Astrocyte (in vitro differentiated cells and primary cell): ENCODE data around the gene TEX53. TPM values are rescaled to one million over a fixed set of nuclear protein-coding genes. Genes with fewer than 3 reads are reported as not detected.

Source experiments
- DNase-seq: peaks from one replicate; pipeline ENCODE4 v3.0.0-alpha.2; 2010; ENCODE audit warnings: low read depth
- FAIRE-seq: peaks from 2 replicates; lab custom pipeline; 2011; peaks lifted over from hg19 to GRCh38; lab: Jason Lieb, UNC
- H2AFZ ChIP-seq: 2 replicates; pipeline ENCODE4 v1.6.0; 2012; ENCODE audit warnings: low read depth, low read length, inconsistent platforms
- H3K27ac ChIP-seq: 2 replicates; pipeline ENCODE4 v1.5.1; 2011; ENCODE audit warnings: low read depth, low read length, inconsistent platforms
- H3K27me3 ChIP-seq: 2 replicates; pipeline ENCODE4 v1.6.0; 2011; ENCODE audit warnings: low read length, inconsistent platforms; ENCODE audit not compliant: insufficient read depth
- H3K36me3 ChIP-seq: 2 replicates; pipeline ENCODE4 v1.5.1; 2011; ENCODE audit warnings: low read length, inconsistent platforms; ENCODE audit not compliant: insufficient read depth
- H3K4me1 ChIP-seq: 2 replicates; pipeline ENCODE4 v1.5.1; 2011; ENCODE audit warnings: low read length, inconsistent platforms; ENCODE audit not compliant: insufficient read depth
- H3K4me2 ChIP-seq: 2 replicates; pipeline ENCODE4 v1.6.0; 2012; ENCODE audit warnings: low read length, inconsistent platforms
- H3K4me3 ChIP-seq: 2 replicates; pipeline ENCODE4 v1.5.1; 2011; ENCODE audit warnings: low read depth, mild to moderate bottlenecking, low read length, inconsistent platforms; ENCODE audit not compliant: insufficient read depth
- H3K79me2 ChIP-seq: 2 replicates; pipeline ENCODE4 v1.6.0; 2012; ENCODE audit warnings: mild to moderate bottlenecking, low read length, inconsistent platforms; ENCODE audit not compliant: insufficient read depth
- H3K9ac ChIP-seq: 2 replicates; pipeline ENCODE4 v1.6.0; 2012; ENCODE audit warnings: mild to moderate bottlenecking, low read length, inconsistent platforms
- H3K9me3 ChIP-seq: 2 replicates; pipeline ENCODE4 v1.5.1; 2012; ENCODE audit warnings: low read depth, mild to moderate bottlenecking, low read length, inconsistent platforms; ENCODE audit not compliant: insufficient read depth
- H4K20me1 ChIP-seq: 2 replicates; pipeline ENCODE4 v1.6.0; 2012; ENCODE audit warnings: low read length, inconsistent platforms; ENCODE audit not compliant: insufficient read depth
- H3K27ac Mint-ChIP-seq: one replicate; pipeline ENCODE4 v1.8.0; 2021; ENCODE audit warnings: mild to moderate bottlenecking, mixed read lengths; ENCODE audit not compliant: unreplicated experiment
- H3K27me3 Mint-ChIP-seq: one replicate; pipeline ENCODE4 v1.8.0; 2021; ENCODE audit warnings: low read depth, mixed read lengths; ENCODE audit not compliant: unreplicated experiment
- H3K36me3 Mint-ChIP-seq: one replicate; pipeline ENCODE4 v1.8.0; 2021; ENCODE audit warnings: low read depth, mixed read lengths; ENCODE audit not compliant: unreplicated experiment
- H3K4me1 Mint-ChIP-seq: one replicate; pipeline ENCODE4 v1.8.0; 2021; ENCODE audit warnings: low read depth, mixed read lengths; ENCODE audit not compliant: unreplicated experiment
- H3K4me3 Mint-ChIP-seq: one replicate; pipeline ENCODE4 v1.8.0; 2021; ENCODE audit warnings: mild to moderate bottlenecking, moderate library complexity, mixed read lengths; ENCODE audit not compliant: unreplicated experiment
- H3K9me3 Mint-ChIP-seq: one replicate; pipeline ENCODE4 v1.8.0; 2021; ENCODE audit warnings: mild to moderate bottlenecking, mixed read lengths; ENCODE audit not compliant: unreplicated experiment
- EZH2 ChIP-seq: IDR thresholded peaks from 2 replicates; pipeline ENCODE4 v1.6.1; 2012; ENCODE audit warnings: mild to moderate bottlenecking, low read length, inconsistent platforms; ENCODE audit not compliant: insufficient read depth
- total RNA-seq: library from RNA; stranded (reverse); gene quantifications from 2 replicates; pipeline ENCODE4 v1.2.1, GENCODE V29; 2021
- TF ChIP-seq, protein P1 (sequence below): IDR thresholded peaks from 2 replicates; pipeline ENCODE4 v1.5.1; 2011; ENCODE audit warnings: low read depth, mild to moderate bottlenecking, inconsistent platforms, low read length, moderate library complexity; ENCODE audit not compliant: insufficient read depth

Gene TEX53
- total RNA-seq, 1 donor from 2014 or later: not detected

DNA sequence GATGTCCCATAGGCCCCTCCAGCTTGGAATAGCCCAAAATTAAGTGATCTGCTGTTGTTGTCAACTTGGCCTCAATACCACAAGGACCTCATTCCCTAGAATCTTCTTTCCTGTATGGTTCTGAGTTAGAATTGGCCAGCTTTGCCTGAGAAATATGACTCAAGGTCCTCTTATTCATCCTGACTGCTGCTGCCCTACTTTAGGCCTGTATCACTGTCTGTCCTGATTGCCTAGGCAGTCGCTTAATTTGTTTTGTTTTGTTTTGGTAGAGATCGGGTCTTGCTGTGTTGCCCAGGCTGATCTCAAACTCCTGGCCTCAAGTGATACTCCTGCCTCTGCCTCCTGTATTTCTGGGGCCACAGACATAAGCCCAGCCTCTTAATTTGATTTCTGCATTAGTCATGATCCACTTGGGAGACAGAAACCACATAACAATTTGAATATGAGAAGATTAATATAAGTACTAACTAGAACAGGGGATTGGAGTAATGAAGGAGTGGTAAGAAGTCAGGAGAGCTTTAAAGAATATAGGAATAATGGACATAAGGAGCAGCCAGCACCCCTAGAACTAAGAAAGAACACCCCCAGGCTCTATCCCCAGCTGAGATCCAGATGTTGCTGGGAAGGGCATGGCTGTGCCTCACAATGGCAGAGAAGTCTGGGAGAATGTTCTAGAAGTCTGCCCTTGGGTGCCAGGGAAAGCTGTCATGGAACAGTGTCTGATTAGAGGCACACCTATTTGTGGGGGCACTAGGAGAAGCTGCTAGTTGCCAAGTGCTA is 4.6 kb downstream of the TEX53 start:
- TF ChIP-seq, protein P1, sequence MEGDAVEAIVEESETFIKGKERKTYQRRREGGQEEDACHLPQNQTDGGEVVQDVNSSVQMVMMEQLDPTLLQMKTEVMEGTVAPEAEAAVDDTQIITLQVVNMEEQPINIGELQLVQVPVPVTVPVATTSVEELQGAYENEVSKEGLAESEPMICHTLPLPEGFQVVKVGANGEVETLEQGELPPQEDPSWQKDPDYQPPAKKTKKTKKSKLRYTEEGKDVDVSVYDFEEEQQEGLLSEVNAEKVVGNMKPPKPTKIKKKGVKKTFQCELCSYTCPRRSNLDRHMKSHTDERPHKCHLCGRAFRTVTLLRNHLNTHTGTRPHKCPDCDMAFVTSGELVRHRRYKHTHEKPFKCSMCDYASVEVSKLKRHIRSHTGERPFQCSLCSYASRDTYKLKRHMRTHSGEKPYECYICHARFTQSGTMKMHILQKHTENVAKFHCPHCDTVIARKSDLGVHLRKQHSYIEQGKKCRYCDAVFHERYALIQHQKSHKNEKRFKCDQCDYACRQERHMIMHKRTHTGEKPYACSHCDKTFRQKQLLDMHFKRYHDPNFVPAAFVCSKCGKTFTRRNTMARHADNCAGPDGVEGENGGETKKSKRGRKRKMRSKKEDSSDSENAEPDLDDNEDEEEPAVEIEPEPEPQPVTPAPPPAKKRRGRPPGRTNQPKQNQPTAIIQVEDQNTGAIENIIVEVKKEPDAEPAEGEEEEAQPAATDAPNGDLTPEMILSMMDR: no peak
- TF ChIP-seq EZH2: no peak
- H3K36me3 Mint-ChIP-seq: peaks cover 5% of the 10 kb centered on the region
- H3K9ac ChIP-seq: no peak overlapping the region
- peak overlapping the region; percentile 20 for H3K27ac Mint-ChIP-seq
- H3K27me3 Mint-ChIP-seq: peaks cover 2% of the 10 kb centered on the region
- H3K9me3 ChIP-seq: no peaks in the 10 kb centered on the region
- no peaks in the 10 kb centered on the region for H3K36me3 ChIP-seq
- H3K9me3 Mint-ChIP-seq: peaks cover 3% of the 10 kb centered on the region
- no peak overlapping the region for H3K4me3 Mint-ChIP-seq
- no peaks in the 10 kb centered on the region for H3K27me3 ChIP-seq
- no peak overlapping the region for H3K4me3 ChIP-seq
- peak; percentile 38 for DNase-seq
- H2AFZ ChIP-seq: peak overlapping the region; percentile 35
- no peaks in the 10 kb centered on the region for H3K79me2 ChIP-seq
- no peaks in the 10 kb centered on the region for H4K20me1 ChIP-seq
- H3K4me2 ChIP-seq: no peak overlapping the region
- no peak for FAIRE-seq
- peaks cover 6% of the 10 kb centered on the region for H3K4me1 ChIP-seq
- H3K4me1 Mint-ChIP-seq: peaks cover 4% of the 10 kb centered on the region
- H3K27ac ChIP-seq: no peak overlapping the region

DNA sequence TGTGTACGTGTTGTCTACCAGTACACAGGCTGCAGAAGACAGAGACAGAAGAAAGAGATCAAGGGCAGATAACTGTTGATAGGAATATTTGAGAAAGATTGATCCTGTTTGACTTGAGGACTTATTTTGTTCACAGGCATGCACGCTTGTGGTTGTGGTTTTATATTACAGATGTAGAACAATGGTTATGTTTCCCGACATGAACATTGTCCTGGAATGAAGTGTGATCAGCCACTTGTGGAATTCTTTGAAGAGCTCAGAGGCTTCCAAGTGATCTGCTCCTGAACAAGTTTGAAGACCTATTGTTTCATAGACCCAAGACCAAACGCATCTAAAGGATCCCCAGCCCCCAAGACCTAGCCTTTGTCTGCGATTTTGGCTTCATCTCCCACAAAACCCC is 13.7 kb downstream of the TEX53 start:
- H3K27ac Mint-ChIP-seq: no peak overlapping the region
- Histone ChIP-seq H3K27me3 (no peaks in the 10 kb centered on the region), H4K20me1 (no peaks in the 10 kb centered on the region), H2AFZ (no peak overlapping the region), H3K36me3 (no peaks in the 10 kb centered on the region), H3K9me3 (no peaks in the 10 kb centered on the region), H3K4me2 (no peak overlapping the region), H3K4me1 (no peaks in the 10 kb centered on the region), H3K4me3 (no peak overlapping the region), H3K27ac (no peak overlapping the region), H3K79me2 (no peaks in the 10 kb centered on the region), H3K9ac (no peak overlapping the region)
- H3K9me3 Mint-ChIP-seq: peaks cover 5% of the 10 kb centered on the region
- no peak for TF ChIP-seq EZH2
- TF ChIP-seq, protein P1: no peak
- no peak overlapping the region for H3K4me3 Mint-ChIP-seq
- H3K27me3 Mint-ChIP-seq: no peaks in the 10 kb centered on the region
- H3K36me3 Mint-ChIP-seq: peaks cover 25% of the 10 kb centered on the region
- FAIRE-seq (no peak), DNase-seq (peak; percentile 76)
- H3K4me1 Mint-ChIP-seq: no peaks in the 10 kb centered on the region

DNA sequence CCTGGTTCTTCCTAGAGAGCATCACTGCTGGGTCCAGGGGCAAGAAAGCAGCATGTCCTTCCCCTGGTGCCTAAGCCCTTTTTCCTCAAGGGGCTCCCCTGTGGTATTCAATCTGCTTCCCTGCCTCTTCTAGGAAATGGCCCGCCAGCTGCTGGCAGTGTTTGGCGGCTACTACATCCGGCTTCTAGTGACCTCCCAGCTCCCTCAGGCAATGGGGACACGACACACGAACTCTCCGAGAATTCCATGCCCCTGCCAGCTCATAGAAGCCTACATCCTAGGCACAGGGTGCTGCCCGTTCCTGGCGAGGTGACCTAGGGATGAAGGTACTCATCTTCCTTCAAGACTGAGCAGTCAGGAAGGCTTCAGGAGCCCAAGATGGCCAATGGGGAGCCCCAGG is 14.6 kb downstream of the TEX53 start:
- no peak overlapping the region for H3K4me2 ChIP-seq
- no peaks in the 10 kb centered on the region for H3K4me1 ChIP-seq
- H3K27me3 Mint-ChIP-seq: no peaks in the 10 kb centered on the region
- H3K27ac ChIP-seq: no peak overlapping the region
- no peaks in the 10 kb centered on the region for H3K36me3 ChIP-seq
- H3K4me3 Mint-ChIP-seq: no peak overlapping the region
- H3K9me3 Mint-ChIP-seq: peaks cover 2% of the 10 kb centered on the region
- no peak for TF ChIP-seq EZH2
- TF ChIP-seq, protein P1: no peak
- no peak overlapping the region for H3K4me3 ChIP-seq
- no peak overlapping the region for H3K27ac Mint-ChIP-seq
- no peak for FAIRE-seq
- H3K4me1 Mint-ChIP-seq: no peaks in the 10 kb centered on the region
- H3K79me2 ChIP-seq: no peaks in the 10 kb centered on the region
- DNase-seq: no peak
- H4K20me1 ChIP-seq: no peaks in the 10 kb centered on the region
- H2AFZ ChIP-seq: no peak overlapping the region
- H3K36me3 Mint-ChIP-seq: peaks cover 26% of the 10 kb centered on the region
- H3K27me3 ChIP-seq: no peaks in the 10 kb centered on the region
- H3K9me3 ChIP-seq: no peaks in the 10 kb centered on the region
- H3K9ac ChIP-seq: no peak overlapping the region
